Vagina (tissue), 2 donors: ENCODE data around the gene ASH1L.

Experiments
- CTCF ChIP-seq, 3 experiments: fragments of 450-650 bp in 2 of 3; fragments of 200-600 bp in 1 of 3; sonication (generic) in 1 of 3; IDR thresholded peaks; one replicate each; pipeline ENCODE4 v1.5.1; 2017 to 2019; ENCODE audit warnings: antibody characterized with exemption in 3 of 3, mild to moderate bottlenecking in 2 of 3, moderate library complexity in 2 of 3
- POLR2A ChIP-seq, 2 donors: fragments of 450-650 bp; IDR thresholded peaks; one replicate each; pipeline ENCODE4 v1.6.1; 2017; ENCODE audit warnings: antibody characterized with exemption in 2 of 2, mild to moderate bottlenecking in 2 of 2, moderate library complexity in 2 of 2
- POLR2AphosphoS5 ChIP-seq, 2 donors: sonication (generic); formaldehyde crosslinking; IDR thresholded peaks; one replicate each; pipeline ENCODE4 v1.9.0; 2017; ENCODE audit warnings: antibody characterized with exemption in 2 of 2, mild to moderate bottlenecking in 2 of 2, low read depth in 1 of 2; ENCODE audit not compliant: insufficient read depth in 1 of 2

- no peak for TF ChIP-seq POLR2A (IDR thresholded peaks at IDR 0.05)
- TF ChIP-seq CTCF (IDR thresholded peaks at IDR 0.05) = no peak
- TF ChIP-seq POLR2AphosphoS5 (IDR thresholded peaks at IDR 0.05; ENCODE audit: insufficient read depth in 1 of 2, low read depth in 1 of 2) = no peak
Observed at GRCh38 chr1:155420788-155421187, 141.8 kb downstream of the ASH1L start.
